ENCODE results near the gene MUTYH.

The MUTYH gene

DNA sequence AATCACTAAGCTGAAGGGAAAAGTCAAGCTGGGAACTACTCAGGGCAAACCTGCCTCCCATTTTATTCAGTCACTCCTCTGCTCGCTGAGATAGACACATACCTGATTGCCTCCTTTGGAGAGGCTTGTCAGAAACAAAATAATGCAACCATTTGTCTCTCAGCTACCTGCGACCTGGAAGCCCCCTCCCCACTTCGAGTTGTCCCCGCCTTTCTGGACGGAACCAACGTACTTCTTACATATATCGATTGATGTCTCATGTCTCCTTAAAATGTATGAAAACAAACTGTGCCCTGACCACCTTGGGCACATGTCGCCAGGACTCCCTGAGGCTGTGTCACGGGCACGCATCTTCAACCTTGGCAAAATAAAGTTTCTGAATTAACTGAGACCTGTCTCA lies 35.0 kb downstream of the MUTYH start:
- Histone ChIP-seq H3K4me3 (ENCODE audit: low read depth, low read length) (no peak overlapping the region), H3K9me3 (no peaks in the 10 kb centered on the region), H3K36me3 (no peaks in the 10 kb centered on the region), H3K4me1 (no peaks in the 10 kb centered on the region), H3K27me3 (no peaks in the 10 kb centered on the region)
- no peak for DNase-seq
- no peak for TF ChIP-seq CTCF (IDR thresholded peaks at IDR 0.05; ENCODE audit: low read depth, low read length)

DNA sequence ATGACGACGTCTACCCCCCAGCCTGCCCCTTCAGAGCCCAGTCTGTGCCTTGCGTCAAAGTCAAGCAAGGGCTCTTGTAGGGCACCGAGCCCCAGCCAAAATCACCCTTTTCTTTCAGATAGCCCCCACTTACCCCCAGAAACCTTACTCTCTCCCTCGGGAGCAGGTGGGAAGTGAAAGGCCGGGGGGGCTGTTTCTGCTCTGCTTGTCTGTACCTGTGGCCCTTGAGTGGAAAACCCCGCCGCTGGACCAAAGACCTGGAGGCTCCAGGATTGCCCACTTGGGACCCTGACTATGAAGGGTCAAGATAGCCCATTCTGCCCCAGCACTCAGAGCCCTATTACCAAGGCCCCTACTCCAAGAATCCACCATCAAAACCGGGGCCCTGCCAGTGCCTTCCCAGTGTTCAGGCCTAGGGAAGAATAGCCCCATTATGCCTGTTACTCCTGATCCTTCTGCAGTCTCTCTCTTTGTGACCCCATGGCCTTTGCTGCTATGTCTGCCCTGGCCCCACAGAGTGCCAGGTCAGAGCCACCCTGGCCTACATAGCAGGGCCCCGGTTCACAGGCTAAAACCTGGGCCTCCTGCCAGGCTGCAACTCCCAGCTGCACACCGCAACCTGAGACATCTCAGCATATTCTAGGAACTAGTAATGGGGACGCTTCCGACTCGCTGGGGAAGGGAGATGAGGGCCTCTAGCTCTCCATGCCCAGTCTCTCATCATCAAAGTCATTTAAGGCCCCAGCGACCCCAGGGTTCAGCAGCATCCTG lies 35.7 kb downstream of the MUTYH start:
- no peak for TF ChIP-seq CTCF (IDR thresholded peaks at IDR 0.05; ENCODE audit: low read depth, low read length)
- Histone ChIP-seq H3K4me3 (ENCODE audit: low read depth, low read length) (peak overlapping the region; percentile 58), H3K4me1 (no peaks in the 10 kb centered on the region), H3K36me3 (no peaks in the 10 kb centered on the region), H3K27me3 (no peaks in the 10 kb centered on the region), H3K9me3 (no peaks in the 10 kb centered on the region)
- no peak for DNase-seq

DNA sequence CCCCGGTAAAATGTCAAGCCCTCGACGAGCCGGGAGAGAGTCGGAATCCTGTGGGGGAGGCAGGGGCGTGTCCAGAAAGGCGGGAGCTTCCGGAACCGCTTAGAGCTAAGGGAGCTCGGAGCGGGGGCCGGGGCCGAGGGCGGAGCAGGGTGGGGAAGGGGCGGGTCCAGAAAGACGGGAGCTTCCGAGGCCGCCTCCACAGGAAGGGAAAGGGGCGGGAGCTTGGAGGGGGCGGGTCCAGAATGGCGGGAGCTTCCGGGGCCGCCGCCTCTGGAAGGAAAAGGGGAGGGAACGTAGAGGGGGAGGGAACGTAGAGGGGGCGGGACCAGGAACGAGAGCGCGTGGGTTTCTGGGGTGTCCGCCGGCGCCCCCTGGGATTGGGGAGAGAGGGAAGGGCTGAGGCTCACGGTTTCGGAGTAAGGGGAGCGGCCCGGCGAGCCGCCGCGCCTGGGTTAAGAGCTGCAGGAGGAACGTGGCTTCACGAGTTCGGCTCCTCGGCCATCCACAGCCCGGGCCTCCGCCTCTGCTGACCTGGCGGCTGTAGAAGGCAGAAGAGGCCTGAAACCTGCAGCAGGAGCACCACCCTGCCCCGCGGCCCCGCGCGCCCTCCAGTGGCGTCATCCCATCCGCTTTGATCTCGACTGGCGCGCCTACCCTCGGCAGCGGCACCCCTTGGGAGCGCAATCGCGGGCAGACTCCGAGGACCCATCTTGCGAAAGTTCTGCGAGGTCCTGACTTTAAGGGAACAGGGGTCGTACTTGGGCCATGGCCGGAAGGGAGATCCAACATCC lies 36.5 kb downstream of the MUTYH start:
- H3K4me3 ChIP-seq (ENCODE audit: low read depth, low read length) = peak overlapping the region; percentile 58
- H3K27me3 ChIP-seq = no peaks in the 10 kb centered on the region
- DNase-seq = peak; percentile 94
- no peaks in the 10 kb centered on the region for H3K9me3 ChIP-seq
- no peaks in the 10 kb centered on the region for H3K4me1 ChIP-seq
- TF ChIP-seq CTCF (IDR thresholded peaks at IDR 0.05; ENCODE audit: low read depth, low read length) = peak; percentile 46
- H3K36me3 ChIP-seq = no peaks in the 10 kb centered on the region

DNA sequence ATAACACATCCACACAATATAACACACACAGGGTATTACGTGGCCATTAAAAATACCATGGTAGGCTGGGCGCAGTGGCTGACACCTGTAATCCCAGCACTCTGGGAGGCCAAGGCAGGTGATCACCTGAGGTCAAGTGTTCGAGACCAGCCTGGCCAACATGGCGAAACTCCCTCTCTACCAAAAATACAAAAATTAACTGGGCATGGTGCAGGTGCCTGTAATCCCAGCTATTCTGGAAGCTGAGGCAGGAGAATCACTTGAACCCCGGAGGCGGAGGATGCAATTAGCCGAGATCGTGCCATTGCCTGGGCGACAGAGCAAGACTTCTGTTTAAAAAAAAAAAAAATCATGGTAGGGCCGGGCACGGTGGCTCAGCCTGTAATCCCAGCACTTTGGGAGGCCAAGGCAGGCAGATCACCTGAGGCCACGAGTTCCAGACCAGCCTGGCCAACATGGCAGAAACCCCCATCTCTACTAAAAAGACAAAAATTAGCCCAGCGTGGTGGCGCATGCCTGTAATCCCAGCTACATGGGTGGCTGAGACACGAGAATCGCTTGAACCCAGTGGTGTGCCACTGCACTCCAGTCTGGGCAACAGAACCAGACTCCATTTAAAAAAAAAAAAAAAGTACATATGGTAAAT lies 37.6 kb downstream of the MUTYH start:
- Histone ChIP-seq H3K9me3 (no peaks in the 10 kb centered on the region), H3K4me3 (ENCODE audit: low read depth, low read length) (peak overlapping the region; percentile 55), H3K4me1 (no peaks in the 10 kb centered on the region), H3K36me3 (no peaks in the 10 kb centered on the region), H3K27me3 (no peaks in the 10 kb centered on the region)
- TF ChIP-seq CTCF (IDR thresholded peaks at IDR 0.05; ENCODE audit: low read depth, low read length) = no peak
- no peak for DNase-seq

DNA sequence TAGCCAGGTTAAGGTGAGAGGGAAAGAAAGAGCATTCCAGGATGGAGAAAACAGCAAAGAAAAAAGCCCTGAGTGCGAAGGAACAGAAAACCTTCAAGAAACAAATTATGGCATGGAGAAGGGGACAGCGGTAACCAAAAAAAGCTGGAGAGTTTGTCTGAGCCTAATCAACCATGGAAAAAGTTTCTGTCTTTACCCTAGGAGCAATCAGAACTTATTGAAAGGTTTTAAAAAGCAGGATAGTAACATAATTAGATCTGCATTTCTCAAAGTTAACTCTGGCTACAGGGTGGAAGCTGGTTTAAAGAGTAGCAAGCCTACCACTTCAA lies 39.6 kb downstream of the MUTYH start:
- no peak for TF ChIP-seq CTCF (IDR thresholded peaks at IDR 0.05; ENCODE audit: low read depth, low read length)
- DNase-seq = no peak
- no peaks in the 10 kb centered on the region for H3K36me3 ChIP-seq
- H3K4me1 ChIP-seq = no peaks in the 10 kb centered on the region
- no peaks in the 10 kb centered on the region for H3K9me3 ChIP-seq
- no peaks in the 10 kb centered on the region for H3K27me3 ChIP-seq
- H3K4me3 ChIP-seq (ENCODE audit: low read depth, low read length) = no peak overlapping the region

All from BE2C (cell line).